HCT116 (cell line): ENCODE measurements around the gene THAP10. TPM values are rescaled to one million over a fixed set of nuclear protein-coding genes. Genes with fewer than 3 reads are reported as not detected.

ENCODE experiments used
- ATAC-seq: fragments of 200-7000 bp; cut with Tn5 transposase; 2 replicates; pipeline ENCODE4 v1.9.1; 2020; ENCODE audit warnings: mild to moderate bottlenecking, moderate library complexity
- BruUV-seq: library from RNA; stranded (reverse); fragments of 400-500 nt; replicated peaks from 2 replicates; lab custom pipeline; 2021; lab: Mats Ljungman, UMichigan
- CTCF ChIA-PET: fragments of 300-600 bp; sonication (Branson Sonifier 250); formaldehyde crosslinking; loops from one replicate; lab custom pipeline; 2021; ENCODE audit warnings: antibody characterized with exemption; lab: Charles Lee
- POLR2A ChIA-PET: fragments of 300-600, 350-600 bp; sonication (Branson Sonifier 250); formaldehyde crosslinking; loops from one replicate; lab custom pipeline; 2021; ENCODE audit warnings: antibody characterized with exemption; lab: Charles Lee
- RAD21 ChIA-PET, 2 experiments: fragments of 300-600 bp; sonication (Branson Sonifier 250); formaldehyde crosslinking; loops; one replicate each; lab custom pipeline; 2023; ENCODE audit warnings: low total read pairs in 2 of 2; ENCODE audit not compliant: uncharacterized antibody in 2 of 2, unreplicated experiment in 2 of 2, low non-redundant PET in 1 of 2; lab: Charles Lee
- DNase-seq: peaks from one replicate; pipeline ENCODE4 v3.0.0-alpha.2; 2010; ENCODE audit warnings: low read depth, low spot score
- H2AFZ ChIP-seq: fragments of 200-600 bp; shearing (Covaris generic), sonication (generic); 2 replicates; pipeline ENCODE4 v1.6.1; 2017; ENCODE audit warnings: low read depth, mixed run types, mixed read lengths, antibody characterized with exemption, low read length; ENCODE audit not compliant: poor library complexity, severe bottlenecking
- H3K27ac ChIP-seq: 2 replicates; pipeline ENCODE4 v1.5.1; 2012; ENCODE audit warnings: low read depth, low read length
- H3K27me3 ChIP-seq: fragments of 200-600 bp; sonication (generic); 2 replicates; pipeline ENCODE4 v1.6.1; 2016; ENCODE audit warnings: mixed run types, low read length, mixed read lengths; ENCODE audit not compliant: insufficient read depth
- H3K36me3 ChIP-seq, 2 experiments: fragments of 200-500 bp in 1 of 2; fragments of 200-600 bp in 1 of 2; sonication (Bioruptor generic) in 1 of 2; sonication (generic) in 1 of 2; 2 replicates each; pipeline versions ENCODE4 v1.5.1 to v1.6.1; 2014 to 2016; ENCODE audit warnings: low read length in 2 of 2, inconsistent platforms in 1 of 2, mixed read lengths in 1 of 2, mixed run types in 1 of 2; ENCODE audit not compliant: insufficient read depth in 2 of 2, control insufficient read depth in 1 of 2
- H3K4me1 ChIP-seq, 2 experiments: fragments of 200-600 bp in 1 of 2; sonication (generic) in 1 of 2; 2 replicates each; pipeline versions ENCODE4 v1.5.1 to v1.6.1; 2012 to 2017; ENCODE audit warnings: low read length in 2 of 2, inconsistent platforms in 1 of 2, mild to moderate bottlenecking in 1 of 2, mixed read lengths in 1 of 2, mixed run types in 1 of 2, moderate library complexity in 1 of 2; ENCODE audit not compliant: insufficient read depth in 2 of 2, control insufficient read depth in 1 of 2
- H3K4me2 ChIP-seq: fragments of 200-600 bp; sonication (generic); 2 replicates; pipeline ENCODE4 v1.6.1; 2017; ENCODE audit warnings: mixed run types, low read length, mixed read lengths
- H3K4me3 ChIP-seq, 2 experiments: fragments of 200-600 bp in 1 of 2; sonication (generic) in 1 of 2; replicated peaks in 1 of 2; 2 replicates each; pipeline ENCODE4 v1.5.1; 2011 to 2016; ENCODE audit warnings: low read length in 2 of 2, control low read depth in 1 of 2, low read depth in 1 of 2, mild to moderate bottlenecking in 1 of 2, mixed read lengths in 1 of 2, mixed run types in 1 of 2
- H3K79me2 ChIP-seq: fragments of 200-600 bp; sonication (generic); 2 replicates; pipeline ENCODE4 v1.6.1; 2017; ENCODE audit warnings: mild to moderate bottlenecking, mixed run types, low read length, moderate library complexity, mixed read lengths; ENCODE audit not compliant: insufficient read depth
- H3K9ac ChIP-seq: fragments of 200-600 bp; sonication (generic); 2 replicates; pipeline ENCODE4 v1.6.1; 2016; ENCODE audit warnings: low read length, mixed read lengths
- H3K9me2 ChIP-seq: fragments of 200-600 bp; sonication (generic), shearing (Covaris generic); 2 replicates; pipeline ENCODE4 v1.6.1; 2017; ENCODE audit warnings: mixed run types, mild to moderate bottlenecking, moderate library complexity; ENCODE audit not compliant: insufficient read depth
- H3K9me3 ChIP-seq, 2 experiments: fragments of 200-500 bp in 1 of 2; fragments of 200-600 bp in 1 of 2; sonication (Bioruptor generic) in 1 of 2; sonication (generic) in 1 of 2; 2 replicates each; pipeline ENCODE4 v1.6.1; 2014 to 2017; ENCODE audit warnings: low read length in 2 of 2, mixed read lengths in 2 of 2, inconsistent platforms in 1 of 2, low read depth in 1 of 2, mild to moderate bottlenecking in 1 of 2, mixed run types in 1 of 2, moderate library complexity in 1 of 2; ENCODE audit not compliant: control insufficient read depth in 1 of 2, insufficient read depth in 1 of 2
- H4K20me1 ChIP-seq: fragments of 200-600 bp; sonication (generic), shearing (Covaris generic); 2 replicates; pipeline ENCODE4 v1.6.1; 2017; ENCODE audit warnings: mixed run types, mild to moderate bottlenecking, moderate library complexity; ENCODE audit not compliant: insufficient read depth
- CBX3 ChIP-seq: IDR thresholded peaks from 2 replicates; pipeline ENCODE4 v1.6.1; 2012; ENCODE audit warnings: low read depth
- CEBPB ChIP-seq: IDR thresholded peaks from 2 replicates; pipeline ENCODE4 v1.6.1; 2012; ENCODE audit warnings: low read depth
- EGR1 ChIP-seq: IDR thresholded peaks from 2 replicates; pipeline ENCODE4 v1.6.1; 2012; ENCODE audit warnings: low read depth
- ELF1 ChIP-seq: IDR thresholded peaks from 2 replicates; pipeline ENCODE4 v1.6.1; 2012; ENCODE audit warnings: low read depth, borderline replicate concordance
- EZH2 ChIP-seq: fragments of 200-600 bp; sonication (generic); IDR thresholded peaks from 2 replicates; pipeline ENCODE4 v1.6.1; 2017; ENCODE audit warnings: antibody characterized with exemption, mixed run types
- EZH2phosphoT487 ChIP-seq: fragments of 200-600 bp; IDR thresholded peaks from 2 replicates; pipeline ENCODE4 v1.6.1; 2018; ENCODE audit warnings: antibody characterized with exemption, borderline replicate concordance
- FOSL1 ChIP-seq: IDR thresholded peaks from 2 replicates; pipeline ENCODE4 v1.6.1; 2012; ENCODE audit warnings: low read depth
- JUND ChIP-seq: IDR thresholded peaks from 2 replicates; pipeline ENCODE4 v1.6.1; 2012
- POLR2A ChIP-seq: IDR thresholded peaks from 2 replicates; pipeline ENCODE4 v1.7.0; 2011; ENCODE audit warnings: borderline replicate concordance; ENCODE audit not compliant: insufficient read depth, insufficient read length; ENCODE audit errors: extremely low read depth
- POLR2AphosphoS5 ChIP-seq: IDR thresholded peaks from 2 replicates; pipeline ENCODE4 v1.6.1; 2011; ENCODE audit warnings: mild to moderate bottlenecking, low read depth, low read length, moderate library complexity
- SP1 ChIP-seq: IDR thresholded peaks from 2 replicates; pipeline ENCODE4 v1.6.1; 2012; ENCODE audit warnings: low read depth
- SRF ChIP-seq: IDR thresholded peaks from 2 replicates; pipeline ENCODE4 v1.6.1; 2012; ENCODE audit warnings: low read depth
- TCF7L2 ChIP-seq: IDR thresholded peaks from 2 replicates; pipeline ENCODE4 v1.7.0; 2011; ENCODE audit warnings: borderline replicate concordance, inconsistent platforms; ENCODE audit not compliant: insufficient read depth, insufficient read length; ENCODE audit errors: extremely low read depth
- YY1 ChIP-seq: IDR thresholded peaks from 2 replicates; pipeline ENCODE4 v1.6.1; 2011; ENCODE audit warnings: low read length, low read depth, moderate library complexity, mild to moderate bottlenecking; ENCODE audit not compliant: insufficient replicate concordance; ENCODE audit errors: extremely low read depth
- intact Hi-C: fragments of 100-400 bp; cut with micrococcal nuclease; formaldehyde crosslinking; loops from 2 replicates; pipeline ENCODE4 v1.10.0; 2022
- total RNA-seq: library from RNA; stranded (reverse); gene quantifications from one replicate; pipeline ENCODE4 v1.2.1, GENCODE V29; 2021; ENCODE audit not compliant: unreplicated experiment
- TF ChIP-seq, protein P1 (sequence below): IDR thresholded peaks from 2 replicates; pipeline ENCODE4 v1.6.1; 2011; ENCODE audit warnings: mild to moderate bottlenecking, low read length, moderate library complexity; ENCODE audit not compliant: insufficient replicate concordance; ENCODE audit errors: extremely low read depth
- TF ChIP-seq, protein P2 (sequence below): IDR thresholded peaks from 2 replicates; pipeline ENCODE4 v1.6.1; 2012; ENCODE audit warnings: low read depth
- TF ChIP-seq, protein P3 (sequence below): IDR thresholded peaks from 2 replicates; pipeline ENCODE4 v1.6.1; 2012
- TF ChIP-seq, protein P4 (sequence below): IDR thresholded peaks from 2 replicates; pipeline ENCODE4 v1.6.1; 2012
- TF ChIP-seq, protein P5 (sequence below), 3 experiments: fragments of 200-600 bp in 1 of 3; sonication (generic) in 1 of 3; IDR thresholded peaks in 2 of 3; conservative IDR thresholded peaks in 1 of 3; 2 replicates each; pipeline ENCODE4 v1.5.1; 2012 to 2017; ENCODE audit warnings: low read depth in 2 of 3, low read length in 2 of 3, antibody characterized with exemption in 1 of 3, borderline replicate concordance in 1 of 3, control low read depth in 1 of 3, mild to moderate bottlenecking in 1 of 3, mixed read lengths in 1 of 3, mixed run types in 1 of 3, moderate library complexity in 1 of 3; ENCODE audit not compliant: insufficient read depth in 1 of 3

THAP10 gene
- total RNA-seq, 1 experiment from 2014 or later, result 2.8 TPM

DNA sequence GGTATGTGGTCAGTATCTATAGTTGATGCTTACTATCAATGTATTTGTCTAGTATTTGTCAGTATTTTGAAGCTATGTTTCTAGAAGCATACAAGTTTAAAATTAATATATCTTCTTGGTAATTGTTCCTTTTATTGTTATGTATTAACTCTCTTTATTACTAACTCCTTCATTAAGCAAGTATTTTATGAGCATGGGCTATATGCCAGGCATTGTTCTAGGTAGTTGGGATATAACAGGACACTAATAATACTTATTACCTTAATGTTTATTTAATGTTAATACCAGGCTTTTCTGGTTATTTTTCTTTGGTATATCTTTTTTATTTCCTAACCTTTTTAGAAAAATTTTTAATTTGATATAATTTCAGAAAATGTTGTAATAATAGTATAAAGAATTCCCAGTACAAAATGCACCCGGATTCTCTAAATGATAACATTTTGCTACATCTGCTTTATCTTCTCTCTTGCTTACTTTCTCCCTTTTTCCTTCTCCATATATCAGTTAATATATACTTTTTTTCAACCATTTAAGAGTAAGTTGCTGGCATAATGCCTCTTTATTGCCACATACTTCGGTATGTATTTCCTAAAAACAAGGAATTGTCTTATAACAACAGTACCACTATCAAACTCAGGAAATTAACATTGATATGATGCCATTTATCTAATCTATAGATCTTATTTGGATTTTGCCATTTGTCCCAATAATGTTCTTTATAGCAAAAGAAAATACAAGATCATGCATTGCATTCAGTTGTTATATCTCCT is 31.3 kb upstream of the THAP10 start:
- POLR2A ChIA-PET, result no interaction called here
- Histone ChIP-seq H3K4me1 (no peaks in the 10 kb centered on the region), H2AFZ (no peak overlapping the region), H4K20me1 (no peaks in the 10 kb centered on the region), H3K27ac (no peak overlapping the region), H3K27me3 (no peaks in the 10 kb centered on the region), H3K4me3 (no peak overlapping the region), H3K9me3 (no peaks in the 10 kb centered on the region), H3K9me2 (no peaks in the 10 kb centered on the region), H3K36me3 (no peaks in the 10 kb centered on the region), H3K79me2 (no peaks in the 10 kb centered on the region), H3K4me2 (no peak overlapping the region), H3K9ac (no peak overlapping the region)
- RAD21 ChIA-PET, result no interaction called here
- ATAC-seq (no peak), DNase-seq (no peak)
- intact Hi-C loops, result no loop called here
- BruUV-seq, result no TSS peak
- TF ChIP-seq SRF, result no peak
- TF ChIP-seq ELF1, result no peak
- no peak for TF ChIP-seq TCF7L2
- no peak for TF ChIP-seq POLR2A
- TF ChIP-seq, protein P1, sequence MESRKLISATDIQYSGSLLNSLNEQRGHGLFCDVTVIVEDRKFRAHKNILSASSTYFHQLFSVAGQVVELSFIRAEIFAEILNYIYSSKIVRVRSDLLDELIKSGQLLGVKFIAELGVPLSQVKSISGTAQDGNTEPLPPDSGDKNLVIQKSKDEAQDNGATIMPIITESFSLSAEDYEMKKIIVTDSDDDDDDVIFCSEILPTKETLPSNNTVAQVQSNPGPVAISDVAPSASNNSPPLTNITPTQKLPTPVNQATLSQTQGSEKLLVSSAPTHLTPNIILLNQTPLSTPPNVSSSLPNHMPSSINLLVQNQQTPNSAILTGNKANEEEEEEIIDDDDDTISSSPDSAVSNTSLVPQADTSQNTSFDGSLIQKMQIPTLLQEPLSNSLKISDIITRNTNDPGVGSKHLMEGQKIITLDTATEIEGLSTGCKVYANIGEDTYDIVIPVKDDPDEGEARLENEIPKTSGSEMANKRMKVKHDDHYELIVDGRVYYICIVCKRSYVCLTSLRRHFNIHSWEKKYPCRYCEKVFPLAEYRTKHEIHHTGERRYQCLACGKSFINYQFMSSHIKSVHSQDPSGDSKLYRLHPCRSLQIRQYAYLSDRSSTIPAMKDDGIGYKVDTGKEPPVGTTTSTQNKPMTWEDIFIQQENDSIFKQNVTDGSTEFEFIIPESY, result no peak
- no peak for TF ChIP-seq EZH2phosphoT487
- TF ChIP-seq, protein P2, sequence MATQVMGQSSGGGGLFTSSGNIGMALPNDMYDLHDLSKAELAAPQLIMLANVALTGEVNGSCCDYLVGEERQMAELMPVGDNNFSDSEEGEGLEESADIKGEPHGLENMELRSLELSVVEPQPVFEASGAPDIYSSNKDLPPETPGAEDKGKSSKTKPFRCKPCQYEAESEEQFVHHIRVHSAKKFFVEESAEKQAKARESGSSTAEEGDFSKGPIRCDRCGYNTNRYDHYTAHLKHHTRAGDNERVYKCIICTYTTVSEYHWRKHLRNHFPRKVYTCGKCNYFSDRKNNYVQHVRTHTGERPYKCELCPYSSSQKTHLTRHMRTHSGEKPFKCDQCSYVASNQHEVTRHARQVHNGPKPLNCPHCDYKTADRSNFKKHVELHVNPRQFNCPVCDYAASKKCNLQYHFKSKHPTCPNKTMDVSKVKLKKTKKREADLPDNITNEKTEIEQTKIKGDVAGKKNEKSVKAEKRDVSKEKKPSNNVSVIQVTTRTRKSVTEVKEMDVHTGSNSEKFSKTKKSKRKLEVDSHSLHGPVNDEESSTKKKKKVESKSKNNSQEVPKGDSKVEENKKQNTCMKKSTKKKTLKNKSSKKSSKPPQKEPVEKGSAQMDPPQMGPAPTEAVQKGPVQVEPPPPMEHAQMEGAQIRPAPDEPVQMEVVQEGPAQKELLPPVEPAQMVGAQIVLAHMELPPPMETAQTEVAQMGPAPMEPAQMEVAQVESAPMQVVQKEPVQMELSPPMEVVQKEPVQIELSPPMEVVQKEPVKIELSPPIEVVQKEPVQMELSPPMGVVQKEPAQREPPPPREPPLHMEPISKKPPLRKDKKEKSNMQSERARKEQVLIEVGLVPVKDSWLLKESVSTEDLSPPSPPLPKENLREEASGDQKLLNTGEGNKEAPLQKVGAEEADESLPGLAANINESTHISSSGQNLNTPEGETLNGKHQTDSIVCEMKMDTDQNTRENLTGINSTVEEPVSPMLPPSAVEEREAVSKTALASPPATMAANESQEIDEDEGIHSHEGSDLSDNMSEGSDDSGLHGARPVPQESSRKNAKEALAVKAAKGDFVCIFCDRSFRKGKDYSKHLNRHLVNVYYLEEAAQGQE, result no peak
- no peak for TF ChIP-seq EGR1
- no peak for TF ChIP-seq SP1
- TF ChIP-seq FOSL1, result no peak
- no peak for TF ChIP-seq CEBPB
- TF ChIP-seq POLR2AphosphoS5, result no peak
- TF ChIP-seq CBX3, result no peak
- TF ChIP-seq, protein P3, sequence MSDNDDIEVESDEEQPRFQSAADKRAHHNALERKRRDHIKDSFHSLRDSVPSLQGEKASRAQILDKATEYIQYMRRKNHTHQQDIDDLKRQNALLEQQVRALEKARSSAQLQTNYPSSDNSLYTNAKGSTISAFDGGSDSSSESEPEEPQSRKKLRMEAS, result no peak
- no peak for TF ChIP-seq EZH2
- TF ChIP-seq JUND, result no peak
- TF ChIP-seq, protein P4, sequence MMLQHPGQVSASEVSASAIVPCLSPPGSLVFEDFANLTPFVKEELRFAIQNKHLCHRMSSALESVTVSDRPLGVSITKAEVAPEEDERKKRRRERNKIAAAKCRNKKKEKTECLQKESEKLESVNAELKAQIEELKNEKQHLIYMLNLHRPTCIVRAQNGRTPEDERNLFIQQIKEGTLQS, result no peak
- TF ChIP-seq, protein P5, sequence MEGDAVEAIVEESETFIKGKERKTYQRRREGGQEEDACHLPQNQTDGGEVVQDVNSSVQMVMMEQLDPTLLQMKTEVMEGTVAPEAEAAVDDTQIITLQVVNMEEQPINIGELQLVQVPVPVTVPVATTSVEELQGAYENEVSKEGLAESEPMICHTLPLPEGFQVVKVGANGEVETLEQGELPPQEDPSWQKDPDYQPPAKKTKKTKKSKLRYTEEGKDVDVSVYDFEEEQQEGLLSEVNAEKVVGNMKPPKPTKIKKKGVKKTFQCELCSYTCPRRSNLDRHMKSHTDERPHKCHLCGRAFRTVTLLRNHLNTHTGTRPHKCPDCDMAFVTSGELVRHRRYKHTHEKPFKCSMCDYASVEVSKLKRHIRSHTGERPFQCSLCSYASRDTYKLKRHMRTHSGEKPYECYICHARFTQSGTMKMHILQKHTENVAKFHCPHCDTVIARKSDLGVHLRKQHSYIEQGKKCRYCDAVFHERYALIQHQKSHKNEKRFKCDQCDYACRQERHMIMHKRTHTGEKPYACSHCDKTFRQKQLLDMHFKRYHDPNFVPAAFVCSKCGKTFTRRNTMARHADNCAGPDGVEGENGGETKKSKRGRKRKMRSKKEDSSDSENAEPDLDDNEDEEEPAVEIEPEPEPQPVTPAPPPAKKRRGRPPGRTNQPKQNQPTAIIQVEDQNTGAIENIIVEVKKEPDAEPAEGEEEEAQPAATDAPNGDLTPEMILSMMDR (IDR thresholded peaks at IDR 0.05 in 2 of 3, conservative IDR thresholded peaks at IDR 0.05 in 1 of 3; ENCODE audit: borderline replicate concordance in 1 of 3, insufficient read depth in 1 of 3, low read depth in 2 of 3, low read length in 2 of 3), result no peak
- no peak for TF ChIP-seq YY1
- CTCF ChIA-PET, result no interaction called here
